ENCODE measurements around the gene DHX29.

DHX29 gene

DNA sequence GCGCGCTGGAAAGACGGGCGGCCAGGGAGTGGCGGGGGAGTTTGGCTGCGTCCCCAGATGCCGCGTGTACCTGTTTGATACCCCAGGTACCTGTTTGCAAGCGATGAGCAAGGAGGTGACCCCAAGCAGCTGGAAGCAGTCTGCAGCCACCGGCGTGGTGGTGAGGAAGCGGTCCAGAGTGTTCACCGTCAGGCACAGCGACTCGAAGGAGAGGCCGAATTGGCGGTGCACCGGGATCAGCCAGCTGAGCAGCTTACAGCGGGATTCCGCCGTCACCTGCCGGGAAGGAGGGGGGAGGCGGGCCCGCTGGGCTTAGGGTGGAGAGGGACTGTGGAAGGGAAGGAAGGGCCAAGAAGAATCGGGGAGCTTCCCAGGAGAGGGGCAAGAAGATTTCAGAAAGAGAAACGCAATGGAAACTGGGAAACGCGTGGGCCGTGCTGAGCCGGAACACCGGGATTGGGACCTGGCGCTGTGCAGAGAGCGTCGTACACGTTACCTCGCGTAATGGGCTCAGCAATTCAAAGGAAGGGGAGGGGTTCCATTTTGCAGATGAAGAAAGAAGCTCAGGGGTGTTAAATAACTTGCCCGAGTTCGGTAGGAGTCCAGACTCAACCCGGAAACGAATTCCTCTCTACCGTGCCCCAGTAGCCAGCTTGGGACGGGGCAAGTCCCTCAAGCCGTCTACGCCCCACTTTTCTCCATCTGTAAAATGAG, 75.1 kb downstream of the DHX29 start:
- POLR2A ChIA-PET = no interaction called here
- CTCF ChIA-PET = interaction anchor here (1.0 to 2.1 kb wide), 8 partner anchors 9 to 459 kb away, joined by 3 to 10 read pairs (median 5); no protein-coding TSS in a partner anchor
- peak; percentile 19 for DNase-seq (ENCODE audit: extremely low spot score)
- no peak for TF ChIP-seq CTCF (IDR thresholded peaks at IDR 0.05; ENCODE audit: control extremely low read depth, extremely low read depth, low read depth, missing control alignments)

GRCh38 chr5:55231919-55232270, 75.6 kb downstream of the DHX29 start:
- TF ChIP-seq CTCF (IDR thresholded peaks at IDR 0.05; ENCODE audit: control extremely low read depth, extremely low read depth, low read depth, missing control alignments) = no peak
- CTCF ChIA-PET = interaction anchor here (1.0 to 2.1 kb wide), 6 partner anchors 14 to 460 kb away, joined by 3 to 10 read pairs (median 4); no protein-coding TSS in a partner anchor
- POLR2A ChIA-PET = interaction anchor here (0.6 kb wide), 1 partner anchor 921 kb away, joined by 3 read pairs; no protein-coding TSS in a partner anchor
- no peak for DNase-seq (ENCODE audit: extremely low spot score)

- peak; percentile 0 for TF ChIP-seq CTCF (IDR thresholded peaks at IDR 0.05; ENCODE audit: control extremely low read depth, extremely low read depth, low read depth, missing control alignments)
- POLR2A ChIA-PET = interaction anchor here (0.6 kb wide), 1 partner anchor 920 kb away, joined by 3 read pairs; no protein-coding TSS in a partner anchor
- DNase-seq (ENCODE audit: extremely low spot score) = peak; percentile 26
- CTCF ChIA-PET = interaction anchor here (1.0 to 2.1 kb wide), 8 partner anchors 15 to 705 kb away, joined by 3 to 10 read pairs (median 3); no protein-coding TSS in a partner anchor
Measured at GRCh38 chr5:55231029-55231918, 76.2 kb downstream of the DHX29 start.

- CTCF ChIA-PET = no interaction called here
Measured at GRCh38 chr5:55230086-55230629, 77.3 kb downstream of the DHX29 start.

GRCh38 chr5:55227664-55228430, 79.6 kb downstream of the DHX29 start:
- POLR2A ChIA-PET = no interaction called here
- no peak for DNase-seq (ENCODE audit: extremely low spot score)
- CTCF ChIA-PET = interaction anchor here (0.9 to 1.8 kb wide), 2 partner anchors 17 to 464 kb away, joined by 3 to 7 read pairs; no protein-coding TSS in a partner anchor
- no peak for TF ChIP-seq CTCF (IDR thresholded peaks at IDR 0.05; ENCODE audit: control extremely low read depth, extremely low read depth, low read depth, missing control alignments)

More at GRCh38 chr5:55230086-55230629, 77.3 kb downstream of the DHX29 start:
- TF ChIP-seq CTCF (IDR thresholded peaks at IDR 0.05; ENCODE audit: control extremely low read depth, extremely low read depth, low read depth, missing control alignments) = no peak
- no peak for DNase-seq (ENCODE audit: extremely low spot score)
- POLR2A ChIA-PET = no interaction called here
